ENCODE measurements around the gene RTN4RL1.

RTN4RL1 gene

GRCh38 chr17:1972487-1973160 is 52.5 kb downstream of the RTN4RL1 start:
- DNase-seq, result no peak

- no peak for DNase-seq
Observed at GRCh38 chr17:1970843-1971384, 54.2 kb downstream of the RTN4RL1 start.

- DNase-seq, result no peak
Observed at GRCh38 chr17:1969712-1970111, 55.4 kb downstream of the RTN4RL1 start.

- DNase-seq, result no peak
Observed at GRCh38 chr17:1967213-1967612, 57.9 kb downstream of the RTN4RL1 start.

- DNase-seq, result no peak
Observed at GRCh38 chr17:1966274-1967086, 58.7 kb downstream of the RTN4RL1 start.

GRCh38 chr17:1965556-1966273 is 59.4 kb downstream of the RTN4RL1 start:
- DNase-seq, result no peak

GRCh38 chr17:1963250-1963649 is 61.9 kb downstream of the RTN4RL1 start:
- no peak for DNase-seq

GRCh38 chr17:1961189-1961588 is 63.9 kb downstream of the RTN4RL1 start:
- DNase-seq, result no peak

- DNase-seq, result no peak
Observed at GRCh38 chr17:1960545-1960912, 64.6 kb downstream of the RTN4RL1 start.

GRCh38 chr17:1959871-1960544 is 65.1 kb downstream of the RTN4RL1 start:
- DNase-seq, result no peak

GRCh38 chr17:1958134-1958881 is 66.8 kb downstream of the RTN4RL1 start:
- no peak for DNase-seq

- no peak for DNase-seq
Observed at GRCh38 chr17:1957037-1957436, 68.1 kb downstream of the RTN4RL1 start.

GRCh38 chr17:1956134-1956533 is 69.0 kb downstream of the RTN4RL1 start:
- DNase-seq, result no peak

GRCh38 chr17:1953831-1954230 is 71.3 kb downstream of the RTN4RL1 start:
- no peak for DNase-seq

- no peak for DNase-seq
Observed at GRCh38 chr17:1951920-1952319, 73.2 kb downstream of the RTN4RL1 start.

GRCh38 chr17:1949754-1950153 is 75.4 kb downstream of the RTN4RL1 start:
- DNase-seq, result no peak

- DNase-seq, result no peak
Observed at GRCh38 chr17:1948517-1948825, 76.7 kb downstream of the RTN4RL1 start.

GRCh38 chr17:1947743-1948516 is 77.2 kb downstream of the RTN4RL1 start:
- no peak for DNase-seq

GRCh38 chr17:1947229-1947742 is 77.8 kb downstream of the RTN4RL1 start:
- no peak for DNase-seq

- DNase-seq, result no peak
Observed at GRCh38 chr17:1946021-1946932, 78.9 kb downstream of the RTN4RL1 start.

Measured in activated naive CD4-positive, alpha-beta T cell treated with anti-CD3 and anti-CD28 coated beads, Interleukin-2, amount 50 U/mL, for 16 hours (primary cell).